SW 1271 (cell line): ENCODE data around the gene CLCN6.

Experiments used
- DNase-seq, 2 experiments: peaks; one replicate each; lab custom pipeline; 2025; lab: John Stamatoyannopoulos, UW

Gene CLCN6

DNA sequence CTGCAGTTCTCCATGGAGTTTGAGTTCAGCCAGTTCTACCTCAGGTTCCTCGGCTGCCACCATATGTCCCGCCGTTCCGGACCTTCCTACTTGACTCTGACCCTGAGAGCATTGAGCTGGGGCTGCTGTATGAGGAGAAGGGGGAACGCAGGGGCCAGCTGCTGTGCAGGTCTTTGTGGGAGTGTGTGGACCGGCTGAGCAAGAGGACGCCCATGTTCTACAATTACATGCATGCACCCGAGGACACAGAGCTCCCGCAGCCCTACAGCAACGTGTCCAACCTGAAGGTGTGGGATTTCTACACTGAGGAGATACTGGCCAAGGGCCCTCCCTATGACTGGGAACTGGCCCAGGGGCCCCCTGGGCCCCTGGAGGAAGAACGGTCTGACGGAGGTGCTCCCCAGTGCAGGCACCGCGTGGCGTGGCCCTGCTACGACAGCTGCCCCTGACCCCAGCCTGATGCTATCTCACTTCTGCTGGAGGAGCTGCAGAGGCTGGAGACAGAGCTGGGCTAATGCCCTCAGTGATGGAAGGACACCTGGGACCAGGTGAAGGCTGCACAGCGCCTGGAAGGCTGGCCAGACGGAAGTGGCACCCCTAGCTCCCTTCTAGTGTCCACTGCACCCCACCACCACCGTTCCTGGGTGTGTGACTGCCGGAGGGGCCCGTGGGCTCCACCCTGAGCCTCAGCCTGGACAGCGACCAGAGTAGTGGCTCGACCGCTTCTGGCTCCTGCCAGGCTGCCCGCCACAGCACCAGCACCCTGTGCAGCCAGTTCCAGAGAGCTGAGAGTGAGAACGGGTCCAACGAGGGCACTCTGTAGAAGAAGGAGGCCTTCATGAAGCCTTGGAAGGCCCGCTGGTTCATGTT, 73.6 kb downstream of the CLCN6 start:
- no peak for DNase-seq

GRCh38 chr1:11880181-11880575, 74.2 kb downstream of the CLCN6 start:
- no peak for DNase-seq

- no peak for DNase-seq
These were observed 75.1 kb downstream of the CLCN6 start for GRCh38 chr1:11880911-11881748.

DNA sequence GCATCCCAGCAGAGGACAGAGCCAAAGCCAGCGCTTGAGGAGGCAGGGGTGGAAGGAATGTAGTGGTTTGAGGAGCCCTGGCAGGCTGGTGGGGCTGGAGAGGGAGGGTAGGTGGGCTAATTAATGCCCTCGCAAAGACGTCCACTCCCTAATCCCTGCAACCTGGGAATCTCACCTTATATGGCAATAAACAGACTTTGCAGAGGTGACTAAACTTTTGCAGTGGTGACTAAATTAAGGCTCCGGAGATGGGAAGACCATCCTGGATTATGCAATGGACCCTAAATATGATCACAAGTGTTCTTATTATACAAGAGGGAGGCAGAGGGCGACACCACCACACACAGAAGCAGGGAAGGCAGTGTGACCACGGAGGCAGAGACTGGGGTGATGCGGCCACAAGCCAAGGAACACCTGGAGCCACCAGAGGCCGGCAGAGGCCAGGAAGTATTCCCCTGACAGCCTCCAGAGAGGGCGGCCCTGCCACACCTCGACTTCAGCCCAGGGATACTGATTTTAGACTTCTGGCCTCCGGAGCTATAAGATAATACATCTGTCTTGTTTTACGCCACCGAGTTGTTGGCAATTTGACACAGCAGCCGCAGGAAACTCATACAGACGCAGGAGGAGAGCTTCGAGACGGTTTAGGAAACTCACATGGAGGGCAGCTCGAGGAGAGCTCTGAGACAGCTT, 75.9 kb downstream of the CLCN6 start:
- no peak for DNase-seq

- no peak for DNase-seq
These were observed 77.0 kb downstream of the CLCN6 start for GRCh38 chr1:11882814-11883538.

GRCh38 chr1:11885916-11886315, 79.9 kb downstream of the CLCN6 start:
- DNase-seq: no peak

GRCh38 chr1:11886986-11887665, 81.1 kb downstream of the CLCN6 start:
- DNase-seq: no peak

DNA sequence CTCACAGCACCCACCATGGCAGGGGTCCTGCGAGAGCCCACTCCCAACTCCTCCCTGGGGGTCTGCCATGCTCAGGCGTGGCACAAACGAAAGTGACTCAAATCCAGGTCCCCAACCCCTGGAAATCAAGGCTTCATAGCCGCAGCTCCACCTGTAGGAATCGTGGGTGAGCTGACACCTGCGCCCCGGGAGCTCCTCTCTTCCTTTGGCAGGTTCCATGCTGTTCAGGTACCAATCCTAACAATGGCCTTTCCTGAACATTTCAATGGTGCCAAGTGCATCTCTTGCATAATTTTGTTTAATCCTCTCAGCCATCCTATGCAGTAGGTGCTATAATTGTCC, 81.6 kb downstream of the CLCN6 start:
- no peak for DNase-seq

GRCh38 chr1:11888206-11888876, 82.3 kb downstream of the CLCN6 start:
- DNase-seq: no peak

DNA sequence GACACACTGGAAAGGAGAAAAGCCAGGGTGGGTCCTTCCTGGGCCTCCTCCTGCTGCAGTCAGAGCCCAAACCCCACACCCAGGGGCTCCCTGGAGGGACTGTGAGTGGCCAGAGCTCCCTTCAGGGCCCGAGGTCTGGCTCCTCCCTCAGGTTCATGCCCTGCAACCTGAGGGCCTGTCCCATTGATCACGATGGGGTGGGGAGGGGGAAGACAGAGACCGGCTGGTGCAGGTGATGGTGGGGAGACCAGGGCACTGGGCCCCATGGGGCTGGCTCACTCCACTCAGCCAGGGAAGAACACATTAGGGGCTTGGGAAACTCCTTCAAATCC, 82.9 kb downstream of the CLCN6 start:
- DNase-seq: no peak

- no peak for DNase-seq
These were observed 85.6 kb downstream of the CLCN6 start for GRCh38 chr1:11891433-11892186.
